T-helper 2 cell treated with Interferon-gamma antibody and Interleukin-4, amounts not matched to agents 5 μg/mL and 100 μg/mL, for 36 hours (primary cell): ENCODE measurements around the gene CLTB.

Experiments
- DNase-seq: peaks from one replicate; pipeline ENCODE4 v3.0.0; 2021; ENCODE audit warnings: low spot score
- H3K27ac Mint-ChIP-seq: one replicate; pipeline ENCODE4 v1.8.0; 2021; ENCODE audit warnings: mild to moderate bottlenecking, mixed read lengths
- H3K27me3 Mint-ChIP-seq: one replicate; pipeline ENCODE4 v1.8.0; 2021; ENCODE audit warnings: low read depth, mixed read lengths
- H3K36me3 Mint-ChIP-seq: one replicate; pipeline ENCODE4 v1.8.0; 2021; ENCODE audit warnings: low read depth, mixed read lengths
- H3K4me1 Mint-ChIP-seq: one replicate; pipeline ENCODE4 v1.8.0; 2021; ENCODE audit warnings: low read depth, mixed read lengths
- H3K4me3 Mint-ChIP-seq: one replicate; pipeline ENCODE4 v1.8.0; 2022; ENCODE audit warnings: mild to moderate bottlenecking, moderate library complexity, mixed read lengths
- H3K9me3 Mint-ChIP-seq: one replicate; pipeline ENCODE4 v1.8.0; 2021; ENCODE audit warnings: mixed read lengths

The CLTB gene

DNA sequence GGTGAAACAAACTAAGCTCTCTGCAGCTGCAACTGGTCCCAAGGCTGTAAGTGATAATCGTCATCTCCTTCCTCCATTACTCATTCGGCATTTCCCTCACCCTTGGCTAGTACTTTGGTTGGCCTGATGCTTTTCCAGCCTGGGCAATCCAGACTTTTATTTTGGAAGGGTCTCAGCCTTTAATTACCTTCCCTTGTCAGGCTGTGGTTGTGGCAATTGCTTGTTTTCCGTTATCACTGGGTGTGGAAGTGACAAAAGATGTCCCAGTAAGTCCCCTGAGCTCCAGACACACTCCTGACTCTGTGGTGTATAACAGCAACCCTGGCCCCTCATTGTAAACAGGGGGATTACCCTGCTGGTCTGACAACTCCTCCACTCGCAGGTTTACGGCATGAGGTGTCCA, 25.6 kb upstream of the CLTB start:
- peaks cover 6% of the 10 kb centered on the region for H3K27me3 Mint-ChIP-seq
- DNase-seq: no peak
- no peaks in the 10 kb centered on the region for H3K9me3 Mint-ChIP-seq
- peaks cover 21% of the 10 kb centered on the region for H3K4me1 Mint-ChIP-seq
- no peaks in the 10 kb centered on the region for H3K36me3 Mint-ChIP-seq
- no peak overlapping the region for H3K4me3 Mint-ChIP-seq
- H3K27ac Mint-ChIP-seq: no peak overlapping the region

DNA sequence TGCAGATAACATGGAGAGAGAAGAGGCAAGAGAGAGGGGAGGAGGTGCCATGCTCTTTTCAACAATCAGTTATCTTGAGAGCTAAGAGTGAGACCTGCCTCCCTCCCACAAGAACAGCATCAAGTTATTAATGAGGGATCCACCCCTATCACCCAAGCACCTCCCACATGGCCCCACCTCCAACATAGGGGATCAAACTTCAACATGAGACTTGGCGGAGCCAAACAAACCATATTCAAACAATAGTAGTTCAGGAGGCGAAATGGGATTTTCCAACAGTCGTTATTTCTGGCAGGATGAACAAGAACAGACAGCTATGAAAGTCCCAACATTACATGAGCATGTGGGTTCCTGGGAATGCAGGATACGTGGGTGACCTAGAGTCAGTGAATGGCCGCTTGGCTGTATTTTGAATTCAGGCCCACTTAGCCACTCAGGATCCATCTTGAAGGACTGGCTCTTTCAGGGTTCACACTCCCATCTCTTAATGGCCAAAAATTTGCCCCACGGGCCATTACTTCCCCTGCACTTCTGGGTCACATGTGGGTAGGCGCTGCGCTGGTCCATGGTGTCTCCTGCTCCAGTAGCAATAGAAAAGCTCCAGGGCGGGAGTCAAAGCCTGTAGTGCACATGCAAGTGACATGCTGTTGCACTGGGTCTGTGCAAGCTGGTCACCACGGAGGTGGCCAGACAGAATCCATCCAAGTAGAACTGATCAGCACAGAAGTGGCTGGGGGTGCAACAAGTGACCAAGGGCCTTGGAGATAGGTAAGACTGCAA, 24.8 kb upstream of the CLTB start:
- Mint-ChIP-seq H3K27ac (no peak overlapping the region), H3K27me3 (peaks cover 6% of the 10 kb centered on the region), H3K4me3 (no peak overlapping the region), H3K9me3 (no peaks in the 10 kb centered on the region), H3K36me3 (no peaks in the 10 kb centered on the region), H3K4me1 (peaks cover 23% of the 10 kb centered on the region)
- DNase-seq: no peak

DNA sequence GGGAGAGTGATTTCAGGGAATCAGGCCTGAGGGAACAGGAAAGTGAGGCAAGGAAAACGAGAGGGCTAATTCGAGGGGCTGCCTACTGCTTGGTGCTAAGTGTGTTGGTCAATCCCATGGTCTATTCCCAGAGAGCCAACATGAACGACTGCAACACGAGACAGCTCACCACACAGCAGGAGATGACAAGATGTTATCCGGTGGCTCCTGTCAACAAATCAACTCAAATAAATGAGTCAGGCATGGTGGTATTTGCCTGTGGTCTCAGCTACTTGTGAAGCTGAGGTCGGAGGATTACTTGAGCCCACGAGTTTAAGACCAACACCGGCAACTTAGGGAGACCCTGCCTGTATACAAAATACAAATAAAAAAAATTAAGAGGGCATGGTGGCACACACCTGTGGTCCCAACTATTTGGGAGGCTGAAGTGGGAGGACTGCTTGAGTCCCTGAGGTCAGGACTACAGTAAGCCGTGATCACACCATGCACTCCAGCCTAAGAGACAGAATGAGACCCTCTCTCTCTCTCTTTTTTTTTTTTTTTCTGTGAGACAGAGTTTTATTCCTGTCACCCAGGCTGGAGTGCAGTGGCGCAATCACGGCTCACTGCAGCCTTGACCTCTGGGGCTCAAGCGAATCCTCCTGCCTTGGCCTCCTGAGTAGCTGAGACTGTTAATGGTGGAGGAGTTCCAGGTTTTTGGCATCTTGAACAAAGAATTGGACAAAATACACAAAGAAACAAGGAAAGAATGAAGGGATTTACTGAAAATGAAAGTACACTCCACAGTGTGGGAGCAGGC, 22.8 kb upstream of the CLTB start:
- Mint-ChIP-seq H3K9me3 (no peaks in the 10 kb centered on the region), H3K27me3 (peaks cover 8% of the 10 kb centered on the region)
- no peak for DNase-seq

DNA sequence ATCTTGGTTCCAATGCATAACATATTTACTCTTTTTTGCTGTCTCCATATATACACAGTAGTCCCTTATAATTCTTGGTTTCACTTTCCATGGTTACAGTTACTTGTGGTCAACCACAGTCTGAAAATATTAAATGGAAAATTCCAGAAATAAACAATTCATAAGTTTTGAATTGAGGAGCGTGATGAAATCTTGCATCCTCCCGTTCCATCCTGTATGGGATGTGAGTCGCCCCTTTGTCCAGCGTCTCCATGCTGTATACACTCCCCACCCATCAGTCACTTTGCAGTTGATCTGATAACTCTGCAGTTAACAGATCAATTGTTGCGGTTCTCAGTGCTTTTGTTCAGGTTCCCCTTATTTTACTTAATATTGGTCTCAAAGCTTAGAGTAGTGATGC, 20.3 kb upstream of the CLTB start:
- peak overlapping the region; percentile 80 for H3K4me3 Mint-ChIP-seq
- H3K36me3 Mint-ChIP-seq: no peaks in the 10 kb centered on the region
- H3K4me1 Mint-ChIP-seq: peaks cover 17% of the 10 kb centered on the region
- peaks cover 11% of the 10 kb centered on the region for H3K27me3 Mint-ChIP-seq
- H3K27ac Mint-ChIP-seq: peak overlapping the region; percentile 85
- no peak for DNase-seq
- no peaks in the 10 kb centered on the region for H3K9me3 Mint-ChIP-seq

More for the DNA sequence above, 22.8 kb upstream of the CLTB start:
- no peak overlapping the region for H3K27ac Mint-ChIP-seq
- H3K4me1 Mint-ChIP-seq: peaks cover 23% of the 10 kb centered on the region
- H3K36me3 Mint-ChIP-seq: no peaks in the 10 kb centered on the region
- H3K4me3 Mint-ChIP-seq: no peak overlapping the region

DNA sequence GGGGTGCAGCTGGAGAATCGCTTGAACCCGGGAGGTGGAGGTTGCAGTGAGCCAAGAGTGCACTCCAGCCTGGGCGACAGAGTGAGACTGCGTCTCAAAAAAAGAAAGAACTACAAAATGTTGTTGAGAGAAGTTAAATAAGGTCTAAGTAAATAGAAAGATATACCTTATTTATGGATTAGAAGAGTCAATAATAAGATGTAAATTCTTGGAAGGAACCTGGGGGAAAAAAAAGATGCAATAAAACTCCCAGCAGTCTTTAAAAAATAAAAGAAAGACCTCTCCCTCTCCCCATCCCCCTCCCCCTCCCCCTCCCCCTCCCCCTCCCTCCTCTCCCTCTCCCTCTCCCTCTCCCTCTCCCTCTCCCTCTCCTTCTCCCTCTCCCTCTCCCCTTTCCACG, 16.4 kb upstream of the CLTB start:
- Mint-ChIP-seq H3K36me3 (peaks cover 3% of the 10 kb centered on the region), H3K27ac (no peak overlapping the region), H3K4me1 (peaks cover 18% of the 10 kb centered on the region), H3K9me3 (no peaks in the 10 kb centered on the region), H3K27me3 (peaks cover 11% of the 10 kb centered on the region), H3K4me3 (no peak overlapping the region)
- no peak for DNase-seq

DNA sequence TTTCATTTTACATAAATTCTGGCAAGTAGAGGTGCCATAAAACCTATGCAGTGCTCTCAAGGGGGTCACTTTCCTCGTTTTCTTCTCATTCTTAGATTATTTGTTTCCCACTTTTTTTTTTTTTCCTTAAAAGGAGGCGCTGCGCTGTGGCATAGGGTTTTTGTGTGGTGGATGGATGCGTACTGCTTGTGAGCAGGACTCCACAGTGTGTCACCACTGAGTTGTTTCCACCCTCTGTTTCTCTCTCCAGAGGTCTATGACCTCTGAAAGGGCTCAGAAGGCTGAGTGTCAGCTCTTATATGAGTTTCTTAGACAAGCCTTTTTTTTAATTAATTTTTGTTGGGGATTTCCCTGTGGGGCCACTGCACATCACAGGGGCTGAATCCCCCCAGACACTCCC, 13.6 kb upstream of the CLTB start:
- Mint-ChIP-seq H3K4me1 (peaks cover 7% of the 10 kb centered on the region), H3K9me3 (peaks cover 6% of the 10 kb centered on the region), H3K27ac (no peak overlapping the region), H3K4me3 (no peak overlapping the region), H3K27me3 (peaks cover 15% of the 10 kb centered on the region), H3K36me3 (peaks cover 3% of the 10 kb centered on the region)
- DNase-seq: no peak

DNA sequence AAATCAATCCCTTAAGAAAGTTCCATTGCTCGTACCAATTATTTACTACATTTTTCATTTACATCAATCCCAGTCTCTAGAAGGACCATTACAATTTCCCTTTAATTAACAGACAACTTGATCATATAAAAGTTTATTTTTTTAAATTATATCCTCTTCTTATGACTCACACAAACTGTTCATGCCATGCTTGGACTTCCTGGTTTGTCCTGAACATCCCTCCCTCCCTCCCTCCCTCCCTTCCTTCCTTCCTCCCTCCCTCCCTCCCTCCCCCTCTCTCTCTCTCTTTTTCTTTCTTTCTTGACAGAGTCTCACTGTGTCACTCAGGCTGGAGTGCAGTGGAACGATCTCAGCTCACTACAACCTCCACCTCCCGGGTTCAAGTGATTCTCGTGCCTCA, 11.6 kb upstream of the CLTB start:
- Mint-ChIP-seq H3K27me3 (peaks cover 15% of the 10 kb centered on the region), H3K36me3 (peaks cover 3% of the 10 kb centered on the region), H3K4me1 (peaks cover 7% of the 10 kb centered on the region), H3K4me3 (no peak overlapping the region), H3K27ac (no peak overlapping the region), H3K9me3 (peaks cover 6% of the 10 kb centered on the region)
- DNase-seq: no peak

DNA sequence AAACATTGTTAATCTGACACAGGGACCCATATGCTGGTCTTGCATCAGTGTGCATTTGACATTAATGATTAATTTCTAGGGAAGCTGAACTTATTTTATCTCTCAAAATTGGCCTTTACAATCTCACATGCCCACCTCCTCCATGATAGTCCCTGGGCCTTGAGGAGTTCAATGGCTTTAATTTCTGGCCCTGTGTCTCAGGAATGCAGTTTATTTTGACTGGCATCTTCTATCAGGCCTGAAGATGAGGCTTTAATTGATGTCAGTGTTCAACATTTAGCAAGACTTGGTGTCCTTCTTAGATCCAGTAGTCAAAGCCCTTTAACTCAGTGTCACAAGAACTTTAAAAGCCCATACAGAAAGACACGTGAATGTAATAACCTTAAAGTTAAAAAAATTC, 10.5 kb upstream of the CLTB start:
- H3K36me3 Mint-ChIP-seq: peaks cover 3% of the 10 kb centered on the region
- no peak for DNase-seq
- H3K4me3 Mint-ChIP-seq: no peak overlapping the region
- H3K27ac Mint-ChIP-seq: no peak overlapping the region
- H3K27me3 Mint-ChIP-seq: peaks cover 20% of the 10 kb centered on the region
- H3K4me1 Mint-ChIP-seq: peaks cover 7% of the 10 kb centered on the region
- peaks cover 6% of the 10 kb centered on the region for H3K9me3 Mint-ChIP-seq

DNA sequence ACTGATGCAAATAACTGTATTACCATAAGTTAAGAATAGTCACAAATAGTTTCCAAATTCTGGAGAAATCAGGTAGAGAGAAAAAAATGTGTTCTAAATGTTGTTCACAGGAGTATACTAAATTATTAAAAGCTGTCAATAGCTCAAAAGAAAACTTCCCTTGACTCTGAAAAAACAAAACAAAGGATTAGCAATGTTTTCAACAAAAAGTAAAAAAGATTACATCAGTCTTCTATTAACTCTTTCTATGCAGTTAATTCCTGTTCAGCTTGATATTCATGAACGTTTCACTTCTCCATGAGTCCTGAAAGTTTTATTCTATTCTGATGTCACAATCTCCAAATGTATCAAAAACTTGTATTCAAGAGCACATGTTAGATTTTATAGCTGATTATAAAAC, 9.5 kb upstream of the CLTB start:
- no peak for DNase-seq
- Mint-ChIP-seq H3K4me3 (no peak overlapping the region), H3K9me3 (peaks cover 6% of the 10 kb centered on the region), H3K27me3 (peaks cover 28% of the 10 kb centered on the region), H3K4me1 (peaks cover 7% of the 10 kb centered on the region), H3K36me3 (peaks cover 3% of the 10 kb centered on the region), H3K27ac (no peak overlapping the region)

DNA sequence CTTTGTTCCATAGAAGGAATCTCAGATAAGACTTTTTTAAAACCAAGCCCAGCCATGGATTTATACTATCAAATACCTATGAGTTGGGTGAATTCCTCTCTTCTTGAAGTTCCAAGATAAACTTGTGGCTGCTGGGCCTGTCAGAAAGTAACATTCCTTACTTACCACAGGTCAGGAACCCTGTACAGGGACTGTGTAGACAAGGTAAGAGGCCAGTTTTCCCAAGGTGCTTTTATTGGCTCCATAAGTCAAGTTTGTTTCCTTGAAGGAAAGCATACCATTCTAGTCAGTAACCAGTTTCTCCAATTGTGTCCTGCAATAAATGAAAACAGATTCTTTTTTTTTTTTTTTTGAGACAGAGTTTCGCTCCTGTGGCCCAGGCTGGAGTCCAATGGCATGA, 8.8 kb upstream of the CLTB start:
- Mint-ChIP-seq H3K27me3 (peaks cover 28% of the 10 kb centered on the region), H3K4me1 (peaks cover 1% of the 10 kb centered on the region), H3K4me3 (no peak overlapping the region), H3K36me3 (no peaks in the 10 kb centered on the region), H3K9me3 (peaks cover 6% of the 10 kb centered on the region), H3K27ac (no peak overlapping the region)
- no peak for DNase-seq

DNA sequence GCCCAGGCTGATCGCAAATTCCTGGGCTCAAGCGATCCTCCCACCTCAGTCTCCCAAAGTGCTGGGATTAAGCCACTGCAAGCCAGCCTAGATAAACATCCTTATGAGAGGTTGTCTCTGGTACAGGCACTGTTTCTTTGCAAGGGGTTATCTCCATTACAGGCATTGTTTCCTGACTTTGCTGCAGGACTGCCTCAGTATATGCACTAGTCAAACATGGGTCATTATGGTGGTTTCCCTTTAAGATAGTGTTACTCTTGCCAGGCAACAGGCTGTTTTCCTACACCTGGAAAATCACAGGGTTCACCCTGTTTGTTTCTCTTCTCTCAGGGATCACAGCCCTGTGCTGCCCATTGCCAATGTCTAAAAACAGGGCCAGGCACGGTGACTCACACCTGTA, 7.8 kb upstream of the CLTB start:
- Mint-ChIP-seq H3K36me3 (no peaks in the 10 kb centered on the region), H3K4me1 (peaks cover 1% of the 10 kb centered on the region), H3K27me3 (peaks cover 32% of the 10 kb centered on the region), H3K9me3 (peaks cover 6% of the 10 kb centered on the region), H3K27ac (no peak overlapping the region), H3K4me3 (no peak overlapping the region)
- no peak for DNase-seq

DNA sequence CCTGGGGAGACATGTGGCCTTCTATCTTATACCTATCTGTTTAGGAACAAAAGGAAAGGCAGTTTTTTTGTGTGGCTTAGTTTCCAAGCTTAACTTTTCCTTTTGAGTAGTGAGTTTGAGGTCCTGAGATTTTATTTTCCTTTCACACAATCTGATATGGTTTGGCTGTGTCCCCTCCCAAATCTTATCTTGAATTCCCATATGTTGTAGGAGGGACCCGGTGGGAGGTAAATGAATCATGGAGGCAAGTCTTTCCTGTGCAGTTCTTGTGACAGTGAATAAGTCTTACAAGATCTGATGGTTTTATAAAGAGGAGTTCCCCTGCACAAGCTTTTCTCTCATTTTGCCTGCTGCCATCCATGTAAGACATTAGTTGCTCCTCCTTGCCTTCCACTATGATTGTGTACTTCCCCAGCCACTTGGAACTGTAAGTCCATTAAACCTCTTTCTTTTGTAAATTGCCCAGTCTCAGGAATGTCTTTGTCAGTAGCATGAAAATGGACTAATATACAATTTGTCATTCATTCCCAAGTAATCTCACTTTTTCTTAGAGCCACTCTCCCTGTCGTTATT, 4.7 kb upstream of the CLTB start:
- Mint-ChIP-seq H3K4me1 (peaks cover 6% of the 10 kb centered on the region), H3K4me3 (no peak overlapping the region), H3K36me3 (no peaks in the 10 kb centered on the region), H3K27me3 (peaks cover 28% of the 10 kb centered on the region), H3K27ac (no peak overlapping the region), H3K9me3 (peaks cover 6% of the 10 kb centered on the region)
- no peak for DNase-seq

DNA sequence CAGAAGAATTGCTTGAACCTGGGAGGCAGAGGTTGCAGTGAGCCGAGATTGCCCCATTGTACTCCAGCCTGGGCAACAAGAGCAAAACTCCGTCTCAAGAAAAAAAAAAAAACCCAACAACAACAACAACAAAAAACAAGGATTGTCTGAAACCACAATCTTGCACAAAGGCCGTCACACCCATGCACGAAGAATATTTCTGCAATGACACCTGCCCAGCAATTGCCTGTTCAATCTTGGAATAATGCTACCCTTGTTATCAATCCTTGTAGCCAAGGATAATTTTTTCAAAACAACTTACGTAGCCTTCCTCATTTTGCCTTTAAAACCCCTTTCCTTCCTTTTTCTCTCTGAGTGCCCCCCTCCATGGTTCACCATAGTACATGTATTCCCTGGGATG, 3.7 kb upstream of the CLTB start:
- H3K4me1 Mint-ChIP-seq: peaks cover 11% of the 10 kb centered on the region
- no peaks in the 10 kb centered on the region for H3K9me3 Mint-ChIP-seq
- no peak for DNase-seq
- no peak overlapping the region for H3K27ac Mint-ChIP-seq
- H3K4me3 Mint-ChIP-seq: no peak overlapping the region
- peaks cover 26% of the 10 kb centered on the region for H3K27me3 Mint-ChIP-seq
- no peaks in the 10 kb centered on the region for H3K36me3 Mint-ChIP-seq

DNA sequence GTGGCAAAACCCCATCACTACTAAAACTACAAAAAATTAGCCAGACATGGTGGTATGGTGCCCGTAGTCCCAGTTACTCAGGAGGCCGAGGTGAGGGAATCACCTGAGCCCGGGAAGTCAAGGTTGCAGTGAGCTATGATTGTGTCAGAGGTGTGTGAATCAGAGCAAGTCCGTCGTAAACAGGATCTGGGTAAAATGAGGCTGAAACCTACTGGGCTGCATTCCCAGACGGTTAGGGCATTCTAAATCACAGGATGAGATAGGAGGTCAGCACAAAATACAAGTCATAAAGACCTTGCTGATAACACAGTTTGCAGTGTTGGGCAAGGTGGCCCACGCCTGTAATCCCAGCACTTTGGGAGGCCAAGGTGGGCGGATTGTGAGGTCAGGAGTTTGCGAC, 1.9 kb upstream of the CLTB start:
- Mint-ChIP-seq H3K27ac (no peak overlapping the region), H3K27me3 (peaks cover 26% of the 10 kb centered on the region), H3K4me3 (no peak overlapping the region), H3K9me3 (no peaks in the 10 kb centered on the region), H3K4me1 (peaks cover 19% of the 10 kb centered on the region), H3K36me3 (no peaks in the 10 kb centered on the region)
- no peak for DNase-seq
